Transverse colon (tissue), 4 donors: ENCODE data around the gene ANKS1B. TPM values are rescaled to one million over a fixed set of nuclear protein-coding genes. Genes with fewer than 3 reads are reported as not detected.

Experiments used
- DNase-seq: peaks from one replicate; pipeline ENCODE4 v3.0.0-alpha.2; 2019
- H3K27ac ChIP-seq, 4 donors: fragments of 200-600 bp; sonication (generic); 2 replicates each; pipeline ENCODE4 v1.5.1; 2016 to 2018; ENCODE audit warnings: inconsistent platforms in 4 of 4
- H3K27me3 ChIP-seq: fragments of 200-600 bp; sonication (generic); 2 replicates; pipeline ENCODE4 v1.5.1; 2017; ENCODE audit warnings: inconsistent platforms
- H3K36me3 ChIP-seq, 4 donors: fragments of 200-600 bp; sonication (generic); 2 replicates each; pipeline ENCODE4 v1.5.1; 2017 to 2019; ENCODE audit warnings: inconsistent platforms in 4 of 4
- H3K4me1 ChIP-seq, 4 donors: fragments of 200-600 bp; sonication (generic); 2 replicates each; pipeline ENCODE4 v1.5.1; 2017 to 2020; ENCODE audit warnings: inconsistent platforms in 4 of 4
- H3K4me3 ChIP-seq, 4 donors: fragments of 200-600 bp; sonication (generic); 1 replicate in 1 of 4; 2 replicates in 3 of 4; pipeline versions ENCODE4 v1.5.1 to v1.6.1; 2017 to 2019; ENCODE audit warnings: inconsistent platforms in 4 of 4
- H3K9me3 ChIP-seq, 2 donors: fragments of 200-600 bp; sonication (generic); 2 replicates each; pipeline ENCODE4 v1.5.1; 2017 to 2019; ENCODE audit warnings: inconsistent platforms in 2 of 2
- EP300 ChIP-seq: sonication (generic); formaldehyde crosslinking; IDR thresholded peaks from one replicate; pipeline ENCODE4 v1.6.1; 2017; ENCODE audit warnings: antibody characterized with exemption, low read depth
- POLR2A ChIP-seq: fragments of 450-650 bp; IDR thresholded peaks from one replicate; pipeline ENCODE4 v1.6.1; 2016; ENCODE audit warnings: antibody characterized with exemption, mild to moderate bottlenecking, moderate library complexity
- POLR2AphosphoS5 ChIP-seq, 3 donors: sonication (generic); formaldehyde crosslinking; IDR thresholded peaks; one replicate each; pipeline ENCODE4 v1.6.1; 2016; ENCODE audit warnings: antibody characterized with exemption in 3 of 3
- WGBS, 2 donors: methylation state at CpG; one replicate each; pipeline ENCODE4 v1.1.5; 2018; ENCODE audit warnings: low coverage in 1 of 2; 5-methylcytosine and 5-hydroxymethylcytosine counted together
- in situ Hi-C, 4 donors: fragments of 200-750 bp; cut with MboI; loops; one replicate each; pipeline versions ENCODE4 v1.15.0 to v1.15.1; 2017; ENCODE audit warnings: low sequenced_read_pairs in 3 of 4, low pct_ligation_motif_present in 1 of 4, low pct_unique_long_range_greater_than_20kb in 1 of 4
- intact Hi-C: fragments of 100-400 bp; cut with DNase I; formaldehyde crosslinking; loops from one replicate; pipeline ENCODE4 v1.15.1; 2023; ENCODE audit warnings: low total_unique reads
- total RNA-seq, 4 donors: library from RNA; depleted of rRNA; stranded (reverse); fragments of >200 nt; gene quantifications; one replicate each; pipeline ENCODE4 v1.1.0, GENCODE V29; 2016
- TF ChIP-seq, protein P1 (sequence below), 5 experiments: fragments of 200-600 bp in 3 of 5; fragments of 450-650 bp in 2 of 5; sonication (generic) in 3 of 5; IDR thresholded peaks; 1 replicate in 2 of 5; 2 replicates in 3 of 5; pipeline ENCODE4 v1.5.1; 2016 to 2017; ENCODE audit warnings: antibody characterized with exemption in 5 of 5, inconsistent platforms in 3 of 5, mild to moderate bottlenecking in 2 of 5, moderate library complexity in 1 of 5

Gene ANKS1B
- total RNA-seq, 4 donors from 2014 or later = 1.4 to 6.4 (median 3.5) TPM; not detected in 1

DNA sequence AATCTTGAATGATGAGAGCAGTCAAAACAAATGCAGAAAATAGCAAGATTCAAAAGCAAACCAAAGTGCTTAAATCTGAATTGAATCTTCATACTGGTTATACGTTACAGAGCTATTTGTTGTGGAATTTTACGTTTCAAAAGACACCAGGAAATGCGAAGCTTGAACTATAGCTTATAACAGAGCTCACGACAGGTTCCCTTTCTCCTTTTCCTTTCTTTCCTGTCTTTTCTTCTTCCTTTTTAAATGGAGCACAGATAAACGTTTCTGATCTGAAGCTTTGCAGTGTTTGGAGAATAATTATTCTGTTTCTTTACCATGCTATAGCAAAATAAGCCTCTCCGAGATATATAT lies 829.8 kb downstream of the ANKS1B start:
- in situ Hi-C loops = no loop called here

DNA sequence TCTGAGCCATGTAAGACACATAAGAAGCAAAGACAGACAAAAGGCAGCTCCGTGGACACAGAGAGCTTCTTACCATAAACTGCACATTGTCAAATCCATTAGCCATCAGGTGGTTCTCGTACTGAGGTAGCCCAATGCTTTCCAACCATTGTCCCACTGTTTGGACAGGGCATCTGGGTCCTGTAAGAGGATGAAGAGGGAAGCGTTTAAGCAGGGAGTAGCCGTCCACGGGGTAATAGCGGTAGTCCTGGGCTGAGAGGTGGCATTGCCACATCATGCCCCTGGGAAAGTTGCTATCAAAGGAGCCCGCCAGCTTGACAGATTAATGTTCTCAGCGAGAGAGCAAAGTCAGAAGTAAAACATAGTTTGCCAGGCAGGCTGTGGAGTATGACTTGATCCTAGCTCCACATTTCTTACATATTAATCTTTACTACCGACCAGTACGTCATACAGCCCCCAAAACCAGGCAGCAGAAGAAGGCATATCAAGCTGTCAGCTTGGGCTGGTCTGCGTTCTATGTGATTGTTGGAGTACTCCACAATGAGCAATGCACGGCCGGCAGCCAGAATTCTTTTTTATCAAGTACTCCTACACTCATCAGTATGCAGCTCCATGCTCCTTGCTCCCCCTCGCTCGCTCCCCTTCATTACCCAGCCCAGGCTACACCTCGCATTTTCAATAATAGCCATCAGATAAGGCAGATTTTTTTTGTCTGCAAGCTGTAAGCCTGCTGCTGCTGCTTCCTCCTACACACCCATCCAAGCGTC lies 830.3 kb downstream of the ANKS1B start:
- in situ Hi-C loops = no loop called here
- intact Hi-C loops = no loop called here
- no peak overlapping the region for H3K27ac ChIP-seq
- 47 to 55% methylated on average over 9 to 17 of the region's 17 CpGs for WGBS, 2 donors
- H3K4me3 ChIP-seq = no peak overlapping the region
- H3K4me1 ChIP-seq = no peaks in the 10 kb centered on the region
- no peaks in the 10 kb centered on the region for H3K9me3 ChIP-seq
- no peaks in the 10 kb centered on the region for H3K36me3 ChIP-seq
- no peaks in the 10 kb centered on the region for H3K27me3 ChIP-seq
- DNase-seq = no peak
- TF ChIP-seq POLR2AphosphoS5 (IDR thresholded peaks at IDR 0.05) = no peak
- TF ChIP-seq, protein P1, sequence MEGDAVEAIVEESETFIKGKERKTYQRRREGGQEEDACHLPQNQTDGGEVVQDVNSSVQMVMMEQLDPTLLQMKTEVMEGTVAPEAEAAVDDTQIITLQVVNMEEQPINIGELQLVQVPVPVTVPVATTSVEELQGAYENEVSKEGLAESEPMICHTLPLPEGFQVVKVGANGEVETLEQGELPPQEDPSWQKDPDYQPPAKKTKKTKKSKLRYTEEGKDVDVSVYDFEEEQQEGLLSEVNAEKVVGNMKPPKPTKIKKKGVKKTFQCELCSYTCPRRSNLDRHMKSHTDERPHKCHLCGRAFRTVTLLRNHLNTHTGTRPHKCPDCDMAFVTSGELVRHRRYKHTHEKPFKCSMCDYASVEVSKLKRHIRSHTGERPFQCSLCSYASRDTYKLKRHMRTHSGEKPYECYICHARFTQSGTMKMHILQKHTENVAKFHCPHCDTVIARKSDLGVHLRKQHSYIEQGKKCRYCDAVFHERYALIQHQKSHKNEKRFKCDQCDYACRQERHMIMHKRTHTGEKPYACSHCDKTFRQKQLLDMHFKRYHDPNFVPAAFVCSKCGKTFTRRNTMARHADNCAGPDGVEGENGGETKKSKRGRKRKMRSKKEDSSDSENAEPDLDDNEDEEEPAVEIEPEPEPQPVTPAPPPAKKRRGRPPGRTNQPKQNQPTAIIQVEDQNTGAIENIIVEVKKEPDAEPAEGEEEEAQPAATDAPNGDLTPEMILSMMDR (IDR thresholded peaks at IDR 0.05) = no peak
- TF ChIP-seq EP300 = no peak
- TF ChIP-seq POLR2A = no peak

More for the DNA sequence above, 829.8 kb downstream of the ANKS1B start:
- WGBS, 2 donors = 41 to 48% methylated on average over 6 of the region's 6 CpGs
- H3K4me1 ChIP-seq = no peaks in the 10 kb centered on the region
- no peak overlapping the region for H3K4me3 ChIP-seq
- intact Hi-C loops = no loop called here
- H3K27ac ChIP-seq = no peak overlapping the region
- no peak for DNase-seq
- no peaks in the 10 kb centered on the region for H3K9me3 ChIP-seq
- H3K27me3 ChIP-seq = no peaks in the 10 kb centered on the region
- H3K36me3 ChIP-seq = no peaks in the 10 kb centered on the region
- no peak for TF ChIP-seq POLR2A
- TF ChIP-seq, protein P1 (IDR thresholded peaks at IDR 0.05) = no peak
- no peak for TF ChIP-seq POLR2AphosphoS5 (IDR thresholded peaks at IDR 0.05)
- no peak for TF ChIP-seq EP300

DNA sequence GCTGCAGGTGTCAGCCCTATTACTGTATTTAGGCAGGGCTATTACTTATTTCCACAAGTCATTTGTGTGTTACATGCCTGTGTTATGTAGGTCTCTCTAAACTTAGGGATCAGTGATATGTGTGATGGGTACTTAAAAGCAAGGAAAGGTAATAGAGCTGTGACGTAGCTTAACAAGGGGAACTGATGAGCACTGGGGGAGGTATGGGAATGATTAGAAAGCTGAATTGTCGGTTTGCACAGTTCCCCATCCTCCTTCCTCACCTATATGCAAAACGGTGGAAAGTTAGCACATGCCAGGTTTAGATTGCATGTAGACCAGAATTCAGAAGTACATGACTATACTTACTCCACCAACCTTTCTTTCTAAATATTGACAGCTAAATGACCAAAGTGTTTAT lies 831.4 kb downstream of the ANKS1B start:
- Histone ChIP-seq H3K4me1 (no peaks in the 10 kb centered on the region), H3K4me3 (no peak overlapping the region), H3K9me3 (no peaks in the 10 kb centered on the region), H3K36me3 (no peaks in the 10 kb centered on the region), H3K27ac (no peak overlapping the region), H3K27me3 (no peaks in the 10 kb centered on the region)
- in situ Hi-C loops (no loop called here), intact Hi-C loops (no loop called here)
- 59 to 77% methylated on average over 2 to 3 of the region's 3 CpGs for WGBS, 2 donors
- DNase-seq = no peak
- TF ChIP-seq EP300 = no peak
- TF ChIP-seq, protein P1 (IDR thresholded peaks at IDR 0.05) = no peak
- no peak for TF ChIP-seq POLR2A
- no peak for TF ChIP-seq POLR2AphosphoS5 (IDR thresholded peaks at IDR 0.05)

DNA sequence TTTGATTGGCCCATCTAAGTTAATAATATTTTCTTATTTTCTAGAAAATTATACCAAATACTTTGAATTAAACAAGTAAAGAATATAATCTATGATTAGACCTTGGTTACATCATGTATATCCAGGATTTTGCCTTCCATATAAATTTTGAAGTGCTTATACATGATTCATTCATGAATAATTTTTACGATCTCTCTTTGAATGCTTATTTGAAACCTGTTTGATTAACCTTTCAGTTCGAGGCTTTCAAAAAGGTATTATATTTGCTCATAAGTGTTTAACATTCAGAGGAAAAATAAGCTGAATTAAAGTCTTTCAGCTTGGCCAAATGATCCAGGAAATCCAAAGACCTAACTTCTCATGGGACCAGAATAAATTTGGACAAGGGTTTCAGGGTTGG lies 832.4 kb downstream of the ANKS1B start:
- WGBS, 2 donors = 50 to 65% methylated on average over 2 of the region's 2 CpGs
- in situ Hi-C loops = no loop called here
- no peak overlapping the region for H3K4me3 ChIP-seq

More for the DNA sequence above, 832.4 kb downstream of the ANKS1B start:
- Histone ChIP-seq H3K4me1 (no peaks in the 10 kb centered on the region), H3K36me3 (no peaks in the 10 kb centered on the region), H3K27ac (no peak overlapping the region), H3K9me3 (no peaks in the 10 kb centered on the region), H3K27me3 (no peaks in the 10 kb centered on the region)
- intact Hi-C loops = no loop called here
- no peak for DNase-seq
- TF ChIP-seq, protein P1 (IDR thresholded peaks at IDR 0.05) = no peak
- TF ChIP-seq EP300 = no peak
